GM19455 (cell line): Measurements from ENCODE around the gene MPC2.
A peak's percentile ranks its signal among the peaks of the same experiment; 100 is the strongest.
"Not testable (repeated sequence)": the region's sequence is repeated elsewhere in the genome, so short reads cannot be mapped to it uniquely, and the experiment has no call there.

ENCODE experiments used
- ATAC-seq: cut with Tn5 transposase; IDR thresholded peaks from one replicate; pipeline ENCODE4 v1.9.1; 2021; ENCODE audit not compliant: unreplicated experiment

MPC2 gene

GRCh38 chr1:167909691-167910180 is 27.1 kb downstream of the MPC2 start:
- no peak for ATAC-seq

- no peak for ATAC-seq
These were observed 31.2 kb downstream of the MPC2 start for GRCh38 chr1:167905671-167906070.

DNA sequence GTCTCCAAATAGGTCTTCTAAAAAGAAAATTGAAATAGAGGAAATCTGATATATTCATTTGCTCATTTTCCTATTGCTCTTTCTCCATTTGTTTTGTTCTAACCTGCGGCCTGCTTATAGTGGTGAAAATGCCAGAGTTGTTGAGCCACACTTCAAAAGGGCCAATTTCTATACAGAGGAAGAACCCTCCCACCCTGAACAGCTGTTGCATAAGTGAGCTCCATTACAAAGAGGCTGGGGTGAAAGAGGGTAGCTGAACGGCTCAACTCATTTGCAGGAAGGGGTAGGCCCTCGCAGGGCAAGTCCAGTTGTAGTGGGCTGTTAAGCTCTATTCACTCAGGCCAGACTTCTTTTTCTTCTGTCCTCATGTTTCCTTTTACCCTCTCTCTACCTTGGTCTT is 31.7 kb downstream of the MPC2 start:
- no peak for ATAC-seq

DNA sequence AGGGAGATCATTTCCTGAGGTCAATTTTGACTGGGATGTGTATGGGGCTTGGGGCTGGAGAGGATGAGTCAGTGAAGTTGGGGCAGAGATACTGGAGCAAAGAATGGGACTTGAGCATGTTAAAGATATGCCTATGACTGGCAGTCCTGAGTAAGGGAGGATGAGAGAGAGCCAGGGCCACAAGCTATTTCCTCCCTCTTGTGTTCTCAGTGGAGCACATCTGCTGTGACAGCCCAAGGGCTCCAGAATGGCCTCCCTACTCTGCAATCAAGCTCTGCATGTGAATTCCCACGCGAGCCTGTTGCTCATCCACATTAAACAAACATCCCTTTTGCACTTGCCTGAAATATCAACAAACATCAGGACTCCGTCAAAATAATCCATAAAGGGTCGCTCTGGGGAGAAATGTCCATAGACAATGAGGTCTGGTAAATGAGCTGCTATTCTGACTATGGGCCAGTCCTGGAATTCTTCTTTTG is 32.2 kb downstream of the MPC2 start:
- no peak for ATAC-seq

- no peak for ATAC-seq
These were observed 36.0 kb downstream of the MPC2 start for GRCh38 chr1:167900907-167901306.

GRCh38 chr1:167899253-167899681 is 37.6 kb downstream of the MPC2 start:
- peak; percentile 64 for ATAC-seq

DNA sequence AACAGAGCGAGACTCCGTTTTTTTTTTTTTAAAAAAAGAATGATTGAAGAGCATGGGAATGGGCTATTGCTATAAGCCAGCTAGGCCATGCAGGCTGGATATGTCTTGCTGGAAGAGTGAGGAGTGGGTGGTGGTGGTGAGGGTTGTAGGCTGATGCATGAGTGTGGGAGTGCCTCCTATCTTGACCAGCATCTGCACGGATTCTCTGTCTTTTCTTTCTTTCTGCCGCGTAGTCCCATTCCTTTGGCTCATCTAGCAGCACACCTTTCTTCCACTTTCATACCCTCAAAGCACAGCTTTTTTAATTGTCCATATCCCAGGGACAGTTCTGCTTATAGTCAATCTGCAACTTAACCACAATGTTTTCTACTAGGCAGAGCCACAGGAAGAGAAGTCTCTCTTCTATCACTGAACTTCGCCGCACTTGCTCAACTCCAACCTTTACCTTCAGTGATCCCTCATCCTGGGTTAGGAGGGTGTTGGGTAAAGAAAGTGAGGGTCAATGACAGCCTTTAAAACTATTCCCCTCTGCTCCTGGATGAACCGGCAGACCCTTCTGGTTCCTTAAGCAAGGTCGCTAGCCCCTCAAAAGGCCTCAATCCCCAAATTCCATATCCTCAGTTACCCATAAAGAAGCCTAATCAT is 38.2 kb downstream of the MPC2 start:
- ATAC-seq, result no peak

DNA sequence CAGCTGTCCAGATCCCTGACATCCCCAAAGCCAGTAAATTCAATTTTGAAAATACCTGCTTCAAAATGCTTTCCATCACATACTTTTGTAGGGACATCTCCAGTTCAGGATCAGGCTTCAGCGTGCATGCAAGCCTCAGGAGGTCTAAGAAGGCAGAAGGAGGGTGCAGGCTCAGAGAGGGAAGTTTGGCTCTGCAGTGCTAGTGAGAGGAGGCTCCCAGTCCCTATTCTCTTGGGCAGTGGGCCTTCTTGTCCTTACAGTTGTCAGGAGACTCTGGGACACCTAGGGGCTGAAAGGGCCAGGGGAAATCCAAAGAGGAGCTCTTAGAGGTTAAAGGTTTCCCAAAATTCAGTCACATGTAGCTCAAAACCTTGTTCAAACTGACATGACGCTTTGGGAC is 43.1 kb downstream of the MPC2 start:
- no peak for ATAC-seq

- no peak for ATAC-seq
These were observed 46.5 kb downstream of the MPC2 start for GRCh38 chr1:167890400-167890799.

DNA sequence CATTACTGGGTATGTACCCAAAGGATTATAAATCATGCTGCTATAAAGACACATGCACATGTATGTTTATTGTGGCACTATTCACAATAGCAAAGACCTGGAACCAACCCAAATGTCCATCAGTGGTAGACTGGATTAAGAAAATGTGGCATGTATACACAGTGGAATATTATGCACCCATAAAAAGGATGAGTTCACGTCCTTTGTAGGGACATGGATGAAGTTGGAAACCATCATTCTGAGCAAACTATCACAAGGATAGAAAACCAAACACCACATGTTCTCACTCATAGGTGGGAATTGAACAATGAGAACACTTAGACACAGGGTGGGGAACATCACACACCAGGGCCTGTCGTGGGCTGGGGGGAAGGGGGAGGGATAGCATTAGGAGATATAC is 49.7 kb downstream of the MPC2 start:
- not testable (repeated sequence) for ATAC-seq

DNA sequence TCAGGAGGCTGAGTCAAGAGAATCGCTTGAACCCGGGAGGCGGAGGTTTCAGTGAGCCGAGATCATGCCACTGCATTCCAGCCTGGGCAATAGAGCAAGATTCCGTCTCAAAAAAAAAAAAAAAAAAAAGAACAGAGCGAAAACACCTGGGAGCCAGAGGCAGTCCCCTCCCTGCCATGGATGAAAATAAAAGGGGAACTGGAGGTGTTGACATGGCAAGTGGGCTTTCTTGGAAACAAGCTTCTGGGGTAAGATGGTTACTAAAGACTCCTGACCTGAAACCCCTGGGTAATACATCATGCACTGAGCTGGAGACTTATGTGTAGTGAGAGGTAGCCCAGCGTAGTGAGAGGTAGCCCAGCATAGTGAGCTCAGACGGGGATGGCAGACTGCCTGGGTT is 54.5 kb downstream of the MPC2 start:
- ATAC-seq, result no peak

GRCh38 chr1:167881786-167882185 is 55.1 kb downstream of the MPC2 start:
- no peak for ATAC-seq

GRCh38 chr1:167881069-167881468 is 55.8 kb downstream of the MPC2 start:
- ATAC-seq, result no peak

- ATAC-seq, result no peak
These were observed 56.3 kb downstream of the MPC2 start for GRCh38 chr1:167880580-167881021.

GRCh38 chr1:167879508-167879907 is 57.4 kb downstream of the MPC2 start:
- no peak for ATAC-seq

GRCh38 chr1:167878372-167879160 is 58.3 kb downstream of the MPC2 start:
- ATAC-seq, result no peak

- no peak for ATAC-seq
These were observed 60.2 kb downstream of the MPC2 start for GRCh38 chr1:167876597-167877175.

DNA sequence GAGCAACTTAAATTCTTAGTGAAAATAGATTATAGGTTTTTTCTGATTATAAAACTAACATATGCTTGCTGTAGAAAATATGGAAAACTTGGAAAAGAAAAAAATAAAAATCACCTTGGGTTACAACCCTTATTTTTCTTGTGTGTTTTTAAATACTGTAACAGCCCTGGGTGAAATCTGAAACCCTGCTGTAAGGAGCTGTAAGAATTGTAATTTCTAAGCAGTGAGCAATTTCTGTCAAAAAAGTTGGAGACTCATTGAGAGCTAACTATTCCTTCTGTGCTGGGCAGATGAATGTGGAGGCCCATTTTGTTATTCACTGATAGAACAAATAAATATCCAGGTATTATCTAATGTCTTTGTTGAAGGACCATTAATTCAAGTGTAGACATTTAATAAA is 65.5 kb downstream of the MPC2 start:
- no peak for ATAC-seq

- ATAC-seq, result not testable (repeated sequence)
These were observed 67.5 kb downstream of the MPC2 start for GRCh38 chr1:167869157-167870001.

DNA sequence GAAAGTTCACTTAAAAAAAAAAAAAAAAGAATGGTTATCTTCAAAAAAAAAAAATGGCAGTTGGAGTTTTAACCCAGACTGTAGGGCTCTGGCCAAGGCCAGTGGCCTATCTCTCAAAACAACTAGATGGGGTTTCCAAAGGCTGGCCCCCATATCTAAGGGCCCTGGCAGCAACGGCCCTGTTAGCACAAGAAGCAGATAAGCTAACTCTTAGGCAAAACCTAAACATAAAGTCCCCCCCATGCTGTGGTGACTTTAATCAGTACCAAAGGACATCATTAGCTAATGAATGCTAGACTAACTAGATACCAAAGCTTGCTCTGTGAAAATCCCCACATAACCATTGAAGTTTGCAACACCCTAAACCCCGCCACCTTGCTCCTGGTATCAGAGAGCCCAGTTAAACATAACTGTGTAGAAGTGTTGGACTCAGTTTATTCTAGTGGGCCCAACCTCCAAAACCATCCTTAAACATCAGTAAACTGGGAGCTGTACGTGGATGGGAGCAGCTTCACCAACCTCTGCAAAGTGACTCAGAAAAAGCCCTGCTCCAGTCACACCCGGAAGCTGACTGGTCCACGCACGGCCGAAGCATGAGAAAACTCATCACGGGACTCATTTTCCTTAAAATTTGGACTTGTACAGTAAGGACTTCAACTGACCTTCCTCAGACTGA is 70.0 kb downstream of the MPC2 start:
- ATAC-seq, result not testable (repeated sequence)
